DOHH2 (cell line): ENCODE data around the gene POLR1H.

Source experiments
- H3F3A ChIP-seq: fragments of 200-600 bp; sonication (generic), shearing (Covaris generic); 2 replicates; pipeline ENCODE4 v1.6.0; 2016; ENCODE audit warnings: antibody characterized with exemption, mild to moderate bottlenecking; ENCODE audit not compliant: control insufficient read depth, insufficient read depth
- H3K27ac ChIP-seq: fragments of 200-600 bp; sonication (generic); 2 replicates; pipeline ENCODE4 v1.5.1; 2014; ENCODE audit warnings: low read depth, mild to moderate bottlenecking, low read length, moderate library complexity
- H3K27me3 ChIP-seq: fragments of 200-600 bp; sonication (generic); 2 replicates; pipeline ENCODE4 v1.6.1; 2014; ENCODE audit warnings: mild to moderate bottlenecking, low read length, mixed read lengths; ENCODE audit not compliant: control insufficient read depth
- H3K36me3 ChIP-seq: fragments of 200-600 bp; sonication (generic); 2 replicates; pipeline ENCODE4 v1.6.1; 2014; ENCODE audit warnings: mild to moderate bottlenecking, low read length, moderate library complexity, mixed read lengths; ENCODE audit not compliant: control insufficient read depth
- H3K4me1 ChIP-seq: fragments of 200-600 bp; sonication (generic); 2 replicates; pipeline ENCODE4 v1.6.1; 2014; ENCODE audit warnings: mild to moderate bottlenecking, low read length, mixed read lengths; ENCODE audit not compliant: control insufficient read depth
- H3K4me2 ChIP-seq: fragments of 200-600 bp; sonication (generic); 2 replicates; pipeline ENCODE4 v1.6.0; 2014; ENCODE audit warnings: mild to moderate bottlenecking, low read length, moderate library complexity
- H3K4me3 ChIP-seq: fragments of 200-600 bp; sonication (generic); 2 replicates; pipeline ENCODE4 v1.5.1; 2014; ENCODE audit warnings: mild to moderate bottlenecking, low read length, mixed read lengths
- H3K79me2 ChIP-seq: fragments of 200-600 bp; sonication (generic); 2 replicates; pipeline ENCODE4 v1.6.1; 2014; ENCODE audit warnings: mild to moderate bottlenecking, low read length, mixed read lengths; ENCODE audit not compliant: control insufficient read depth
- H3K9me2 ChIP-seq: fragments of 200-600 bp; sonication (generic); replicated peaks from 2 replicates; pipeline ENCODE4 v1.6.1; 2014; ENCODE audit warnings: mild to moderate bottlenecking, low read length, mixed read lengths; ENCODE audit not compliant: control insufficient read depth
- H3K9me3 ChIP-seq: fragments of 200-600 bp; sonication (generic); 2 replicates; pipeline ENCODE4 v1.6.1; 2014; ENCODE audit warnings: antibody characterized with exemption, low read length, mixed read lengths; ENCODE audit not compliant: control insufficient read depth, insufficient read depth
- H4K20me1 ChIP-seq: fragments of 200-600 bp; sonication (generic); 2 replicates; pipeline ENCODE4 v1.6.0; 2014; ENCODE audit warnings: low read depth, mild to moderate bottlenecking, antibody characterized with exemption, low read length, moderate library complexity; ENCODE audit not compliant: control insufficient read depth, insufficient read depth
- CTCF ChIP-seq: fragments of 200-600 bp; sonication (generic); IDR thresholded peaks from one replicate; pipeline ENCODE4 v1.5.1; 2014; ENCODE audit warnings: antibody characterized with exemption, mild to moderate bottlenecking, low read depth, low read length; ENCODE audit not compliant: poor library complexity, severe bottlenecking
- EZH2phosphoT487 ChIP-seq: fragments of 200-600 bp; sonication (generic); IDR thresholded peaks from 2 replicates; pipeline ENCODE4 v1.6.1; 2017; ENCODE audit warnings: borderline replicate concordance, mild to moderate bottlenecking, antibody characterized with exemption, low read length, moderate library complexity, mixed read lengths

Gene POLR1H

GRCh38 chr6:30096829-30097228, 35.8 kb downstream of the POLR1H start:
- TF ChIP-seq CTCF (no peak), EZH2phosphoT487 (no peak)
- Histone ChIP-seq H3K4me1 (peaks cover 14% of the 10 kb centered on the region), H3K79me2 (no peaks in the 10 kb centered on the region), H3K4me3 (no peak overlapping the region), H3K9me3 (no peaks in the 10 kb centered on the region; the same call in 1 of the 2 replicates), H3K27me3 (peaks cover 71% of the 10 kb centered on the region), H3K27ac (no peak overlapping the region), H3K9me2 (no peaks in the 10 kb centered on the region), H3K4me2 (no peak overlapping the region), H4K20me1 (no peaks in the 10 kb centered on the region), H3K36me3 (no peaks in the 10 kb centered on the region), H3F3A (no peaks in the 10 kb centered on the region)

- H3K36me3 ChIP-seq = no peaks in the 10 kb centered on the region
- H3K4me2 ChIP-seq = no peak overlapping the region
- no peak overlapping the region for H3K4me3 ChIP-seq
- TF ChIP-seq EZH2phosphoT487 = no peak
- no peak for TF ChIP-seq CTCF
- H3K27me3 ChIP-seq = peaks cover 65% of the 10 kb centered on the region
- peaks cover 4% of the 10 kb centered on the region; the same call in 1 of the 2 replicates for H3F3A ChIP-seq
- peaks cover 26% of the 10 kb centered on the region for H3K4me1 ChIP-seq
- no peaks in the 10 kb centered on the region for H3K79me2 ChIP-seq
- no peaks in the 10 kb centered on the region for H3K9me2 ChIP-seq
- no peak overlapping the region for H3K27ac ChIP-seq
- H3K9me3 ChIP-seq = no peaks in the 10 kb centered on the region; the same call in 1 of the 2 replicates
- no peaks in the 10 kb centered on the region for H4K20me1 ChIP-seq
Measured at GRCh38 chr6:30097902-30098768, 37.1 kb downstream of the POLR1H start.

GRCh38 chr6:30100154-30100553, 39.1 kb downstream of the POLR1H start:
- Histone ChIP-seq H3K9me3 (no peaks in the 10 kb centered on the region), H3K4me3 (no peak overlapping the region; the same call in 1 of the 2 replicates), H3K27ac (no peak overlapping the region), H3F3A (peaks cover 4% of the 10 kb centered on the region; the same call in 1 of the 2 replicates), H3K4me1 (peaks cover 31% of the 10 kb centered on the region), H3K79me2 (no peaks in the 10 kb centered on the region), H3K27me3 (peaks cover 71% of the 10 kb centered on the region), H3K36me3 (no peaks in the 10 kb centered on the region), H4K20me1 (no peaks in the 10 kb centered on the region), H3K4me2 (peak overlapping the region; percentile 75; the same call in 1 of the 2 replicates), H3K9me2 (no peaks in the 10 kb centered on the region)
- TF ChIP-seq EZH2phosphoT487 = no peak
- no peak for TF ChIP-seq CTCF
